ENCODE data around the gene EID2.

The EID2 gene, protein sequence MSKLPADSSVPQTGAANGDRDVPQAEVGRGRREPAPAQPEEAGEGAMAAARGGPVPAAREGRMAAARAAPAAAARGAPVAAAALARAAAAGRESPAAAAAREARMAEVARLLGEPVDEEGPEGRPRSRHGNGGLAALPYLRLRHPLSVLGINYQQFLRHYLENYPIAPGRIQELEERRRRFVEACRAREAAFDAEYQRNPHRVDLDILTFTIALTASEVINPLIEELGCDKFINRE
- 12.1 to 21.4 reads per million in 2 experiments for total RNA-seq

DNA sequence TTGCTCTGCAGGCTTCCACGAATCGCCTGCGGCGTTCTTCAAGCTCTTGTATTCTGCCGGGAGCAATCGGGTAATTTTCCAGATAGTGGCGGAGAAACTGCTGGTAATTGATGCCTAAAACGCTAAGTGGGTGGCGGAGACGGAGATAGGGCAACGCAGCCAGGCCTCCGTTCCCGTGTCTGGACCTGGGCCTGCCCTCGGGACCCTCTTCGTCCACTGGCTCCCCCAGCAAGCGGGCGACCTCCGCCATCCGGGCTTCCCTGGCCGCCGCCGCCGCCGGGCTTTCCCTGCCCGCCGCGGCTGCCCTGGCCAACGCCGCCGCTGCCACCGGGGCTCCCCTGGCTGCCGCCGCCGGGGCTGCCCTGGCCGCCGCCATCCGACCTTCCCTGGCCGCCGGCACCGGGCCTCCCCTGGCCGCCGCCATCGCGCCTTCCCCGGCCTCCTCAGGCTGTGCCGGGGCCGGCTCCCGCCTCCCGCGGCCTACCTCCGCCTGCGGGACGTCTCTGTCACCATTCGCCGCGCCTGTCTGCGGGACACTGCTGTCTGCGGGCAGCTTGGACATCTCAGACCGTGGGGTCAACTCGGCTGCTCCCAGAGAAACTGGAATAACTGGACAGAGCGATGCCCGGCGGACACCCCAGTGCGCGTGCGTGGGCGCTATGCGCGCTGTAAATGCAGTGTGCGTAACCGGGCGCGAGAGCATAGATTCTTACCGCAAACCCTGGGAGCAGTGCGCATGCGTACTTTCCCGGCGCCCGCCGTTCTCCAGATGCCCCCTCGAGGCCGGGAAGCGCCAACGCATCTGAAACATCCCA lies at the start of gene EID2:
Gene EID2, minus strand, starts transcription at position 644 of the 815 bp plus-strand sequence. Its CDS starts 82 bp downstream, at position 562.
- peak; percentile 91 for DNase-seq (ENCODE audit: low read depth)

DNA sequence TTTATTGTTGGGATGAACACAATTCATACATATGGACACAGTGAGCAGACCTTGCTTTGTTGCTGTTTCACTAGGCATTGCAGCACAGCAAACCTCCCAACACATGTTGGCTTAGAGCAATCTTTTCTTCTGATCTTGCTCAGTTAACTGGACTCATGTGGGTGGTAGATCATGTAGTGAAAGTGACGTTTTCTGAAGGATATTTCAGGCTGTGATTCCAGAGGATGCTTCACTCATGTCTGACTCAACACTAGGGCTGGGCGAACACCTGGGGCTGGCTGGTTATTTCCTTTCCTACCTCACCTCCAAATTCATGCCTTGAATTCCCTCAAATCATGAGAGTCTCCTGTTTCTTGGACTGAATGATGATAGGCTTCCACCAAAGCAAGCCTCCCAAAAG lies 48.1 kb upstream of the EID2 start:
- DNase-seq (ENCODE audit: low read depth) = no peak

DNA sequence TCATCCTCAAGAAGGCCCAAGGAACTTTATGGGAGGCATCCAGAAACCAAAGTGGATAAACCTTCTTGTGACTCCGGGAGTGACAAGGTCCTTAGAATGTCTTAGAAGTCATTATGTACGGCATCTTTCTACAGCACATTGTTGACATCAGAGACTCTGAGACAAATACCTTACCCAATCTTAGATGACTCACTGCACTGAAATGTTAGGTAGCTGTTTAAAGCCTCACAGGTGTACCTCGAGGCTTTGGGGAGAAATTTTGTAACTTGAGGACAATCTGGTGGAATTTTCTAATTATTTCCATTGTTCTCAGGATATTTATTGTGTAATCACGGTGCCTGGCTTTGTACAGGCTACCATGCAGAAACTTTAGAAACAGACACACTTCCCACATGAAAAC lies 47.5 kb upstream of the EID2 start:
- no peak for DNase-seq (ENCODE audit: low read depth)

DNA sequence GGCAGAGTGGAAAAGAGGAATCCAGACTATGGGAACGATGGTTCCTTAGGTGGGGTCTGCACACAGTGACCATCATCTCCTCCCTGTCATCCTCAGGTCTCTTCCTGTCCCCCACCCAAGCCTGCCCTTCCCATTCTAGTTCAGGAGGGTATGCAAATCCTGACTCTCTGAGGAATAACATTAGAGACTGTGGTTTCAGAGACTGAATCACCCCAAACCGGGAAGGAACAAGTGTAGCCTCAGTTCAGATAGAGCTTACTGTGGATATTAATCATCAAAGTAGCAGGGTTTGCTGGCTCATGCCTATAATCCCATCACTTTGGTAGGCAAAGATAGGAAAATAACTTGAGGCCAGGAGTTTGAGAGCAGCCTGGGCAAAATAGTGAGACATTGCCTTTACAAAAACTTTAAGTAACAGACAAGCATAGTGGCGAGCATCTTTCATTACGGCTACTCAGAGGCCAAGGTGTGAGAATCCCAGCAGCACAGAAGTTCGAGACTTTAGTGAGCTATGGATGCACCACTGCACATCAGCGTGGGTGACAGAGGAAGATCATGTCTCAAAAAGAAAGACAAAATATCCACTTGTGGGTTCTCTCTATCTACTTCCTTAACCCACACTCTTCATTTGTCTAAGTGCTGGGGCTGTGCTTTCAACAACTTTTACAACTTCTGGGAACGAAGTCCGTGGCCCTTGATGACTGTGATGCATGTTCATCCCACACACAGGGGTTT lies 43.1 kb upstream of the EID2 start:
- no peak for DNase-seq (ENCODE audit: low read depth)

DNA sequence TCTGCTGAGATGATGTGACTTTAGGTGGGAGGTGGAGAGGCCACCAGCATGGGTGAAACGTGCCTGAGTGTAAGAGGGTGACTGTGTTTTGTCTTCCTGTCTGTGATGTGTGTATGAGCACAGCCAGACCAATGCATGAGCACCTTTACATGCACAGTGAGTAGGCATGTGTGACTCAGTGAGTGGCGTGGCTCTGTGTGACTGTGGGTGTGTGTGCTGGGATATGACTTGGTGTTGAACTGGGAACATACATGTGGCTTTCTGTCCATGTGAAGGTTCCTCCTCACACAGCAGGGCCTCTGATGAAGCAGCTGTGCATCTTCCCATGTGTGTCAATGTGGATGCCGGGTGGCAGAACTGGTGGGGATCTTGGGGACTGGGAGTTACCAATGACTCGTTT lies 42.5 kb upstream of the EID2 start:
- DNase-seq (ENCODE audit: low read depth) = no peak

DNA sequence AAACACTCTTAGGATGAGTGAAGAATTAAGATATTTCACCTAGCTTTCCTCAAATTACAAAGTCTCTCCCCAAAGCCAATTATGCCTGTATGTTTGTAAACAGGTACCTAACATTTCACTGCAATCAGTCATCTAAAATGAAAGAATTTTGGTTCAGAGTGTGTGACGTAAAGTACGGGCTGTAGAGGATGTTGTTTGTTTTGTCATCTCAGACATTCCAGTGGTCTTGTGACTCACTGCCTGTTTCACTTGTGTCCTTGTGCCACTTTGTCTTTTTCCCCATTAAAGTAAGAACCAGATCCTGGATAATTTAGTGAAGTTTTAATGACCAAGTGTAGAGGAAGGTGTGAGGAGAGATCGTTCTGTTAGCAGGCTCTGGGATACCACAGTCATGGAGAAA lies 28.6 kb upstream of the EID2 start:
- no peak for DNase-seq (ENCODE audit: low read depth)

DNA sequence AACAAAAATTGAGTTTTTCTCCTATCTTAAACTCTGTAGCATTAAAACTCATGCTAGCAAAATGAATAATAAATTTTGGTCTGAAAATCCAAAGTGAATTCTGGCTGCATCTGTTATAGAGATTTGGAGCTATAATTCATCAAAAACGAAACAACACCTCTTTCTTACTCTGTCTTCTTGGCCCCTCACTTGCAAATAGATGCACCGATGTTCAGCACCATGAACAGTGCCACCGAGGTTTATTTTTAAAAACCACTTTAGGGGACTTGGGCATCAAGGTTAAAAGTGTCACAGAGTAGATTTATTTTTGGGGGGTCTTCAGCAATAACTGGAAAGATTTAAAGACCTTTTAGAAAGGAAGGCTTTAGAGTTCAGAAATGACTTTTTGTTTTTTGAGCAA lies 26.1 kb upstream of the EID2 start:
- DNase-seq (ENCODE audit: low read depth) = no peak

DNA sequence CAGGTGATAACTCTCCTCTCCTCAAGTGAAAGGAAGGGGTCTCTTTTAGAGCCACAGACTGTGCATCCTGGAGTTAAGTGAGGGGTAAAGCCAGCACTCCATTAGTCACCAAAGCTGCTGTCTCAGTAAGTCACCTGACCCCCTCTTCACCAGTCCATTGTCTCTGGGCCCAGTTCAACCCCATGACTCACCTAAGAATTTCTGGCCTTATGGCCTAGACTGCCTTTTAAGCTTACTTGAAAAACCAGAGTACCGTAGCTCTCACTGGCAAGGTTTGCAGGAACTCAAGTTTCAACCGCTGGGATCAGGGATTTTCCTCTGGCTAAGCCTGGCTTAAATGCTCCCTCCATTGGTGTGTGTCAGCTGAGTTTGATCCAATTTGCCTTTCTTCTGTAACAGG lies 23.4 kb upstream of the EID2 start:
- no peak for DNase-seq (ENCODE audit: low read depth)

DNA sequence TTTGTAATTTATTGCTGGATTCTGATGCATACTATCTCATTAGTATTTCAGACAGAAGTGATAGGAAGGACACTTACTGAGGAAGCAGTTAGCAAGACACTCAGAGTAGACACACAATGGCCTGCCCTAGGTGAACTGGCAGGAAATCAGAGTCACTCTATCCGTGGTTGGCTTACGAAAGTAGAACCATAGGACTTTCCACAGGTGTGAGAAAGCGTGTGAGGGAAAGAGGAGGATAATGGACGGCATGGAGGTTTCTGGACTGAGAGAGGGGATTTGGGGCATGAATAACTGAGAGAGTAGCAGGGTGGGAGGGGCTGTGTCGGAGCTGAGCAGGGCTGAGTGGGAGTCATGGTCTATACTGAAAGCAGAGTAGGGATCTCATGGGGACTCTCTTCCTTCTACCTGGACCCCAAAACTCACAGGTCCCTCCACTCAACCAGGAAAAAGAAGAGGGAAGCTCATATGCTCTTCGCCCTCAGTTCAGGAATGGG lies 18.7 kb upstream of the EID2 start:
- no peak for DNase-seq (ENCODE audit: low read depth)

DNA sequence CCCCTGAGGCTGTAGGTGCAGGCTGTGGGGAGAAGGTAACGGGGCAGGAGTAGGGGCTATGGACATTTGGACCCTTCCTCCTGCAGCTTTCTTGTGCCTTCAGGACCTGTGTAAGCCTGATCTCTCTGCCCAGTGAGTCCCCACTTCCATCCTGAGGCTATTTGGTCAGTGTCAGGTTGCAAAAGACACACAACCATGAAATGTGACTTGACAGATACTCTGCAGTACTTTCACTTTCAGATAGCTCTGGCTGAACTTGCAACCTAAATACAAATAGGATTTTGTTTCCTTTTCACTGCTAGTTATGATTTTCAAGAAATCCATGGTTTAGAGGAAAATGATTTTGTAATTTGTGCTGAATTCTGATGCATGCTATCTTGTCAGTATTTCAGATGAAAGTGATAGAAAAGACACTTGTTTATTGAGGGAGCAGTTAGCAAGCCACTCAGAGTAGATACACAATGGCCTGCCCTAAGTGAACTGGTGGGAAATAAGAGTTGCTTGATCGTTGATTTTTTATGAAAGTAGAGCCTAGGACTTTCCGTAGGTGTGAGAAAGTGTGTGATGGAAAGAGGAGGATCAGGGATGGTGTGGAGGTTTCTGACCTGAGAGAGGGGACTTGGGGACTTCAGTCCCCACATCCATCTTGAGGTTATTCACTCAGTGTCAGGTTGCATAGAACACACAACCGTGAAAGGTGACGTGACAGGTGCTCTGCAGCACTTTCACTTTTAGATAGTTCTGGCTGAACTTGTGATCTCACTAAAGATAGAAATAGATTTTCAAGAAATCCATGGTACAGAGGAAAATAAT lies 18.1 kb upstream of the EID2 start:
- DNase-seq (ENCODE audit: low read depth) = no peak

DNA sequence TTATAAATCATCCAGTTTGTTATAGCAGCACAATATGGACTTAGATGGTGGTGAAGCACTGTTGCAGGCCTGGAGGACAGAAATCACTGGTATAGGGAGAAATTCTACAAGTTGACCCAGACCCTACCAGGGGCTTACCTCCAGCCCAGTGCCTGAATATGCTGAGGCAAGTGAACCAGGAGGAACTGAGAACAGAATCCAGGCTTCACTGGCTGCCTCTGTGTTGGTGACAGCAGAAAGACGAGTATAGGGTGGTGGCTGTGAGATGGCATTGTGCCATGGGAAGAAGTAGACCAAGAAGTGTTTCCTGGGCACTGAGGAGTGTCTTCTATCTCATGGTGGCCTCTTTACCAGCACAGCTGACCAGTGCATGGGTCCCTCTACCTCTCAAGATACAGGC lies 15.9 kb upstream of the EID2 start:
- no peak for DNase-seq (ENCODE audit: low read depth)

DNA sequence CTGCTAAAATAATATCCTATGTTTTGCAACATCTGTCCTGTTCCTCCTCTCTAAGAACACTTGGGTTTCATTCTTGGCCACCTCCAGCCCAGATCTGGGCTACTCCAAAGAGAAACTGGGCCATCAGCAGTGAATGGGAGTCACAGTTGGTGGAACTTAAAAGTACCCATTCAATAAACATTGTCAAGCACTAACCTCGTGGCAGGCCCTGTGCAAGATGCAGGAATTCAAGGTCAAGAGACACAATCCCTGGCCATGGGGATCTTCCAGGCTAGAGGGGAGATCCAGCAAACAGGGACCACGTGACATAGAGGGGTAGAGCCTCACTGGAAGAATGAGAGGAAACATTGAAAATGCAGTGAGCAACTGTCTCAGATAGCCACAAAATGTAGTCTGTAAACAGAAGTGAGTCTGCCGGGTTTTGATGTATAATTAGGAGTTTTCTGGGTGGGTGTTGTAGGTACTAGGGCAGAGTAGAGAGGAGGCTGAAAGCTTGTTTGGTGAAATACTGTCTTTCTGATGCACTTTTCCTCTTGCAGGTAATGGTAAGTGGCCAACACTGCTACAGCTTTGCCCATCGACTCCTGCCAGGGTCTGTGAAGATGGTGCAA lies 14.8 kb upstream of the EID2 start:
- DNase-seq (ENCODE audit: low read depth) = no peak

DNA sequence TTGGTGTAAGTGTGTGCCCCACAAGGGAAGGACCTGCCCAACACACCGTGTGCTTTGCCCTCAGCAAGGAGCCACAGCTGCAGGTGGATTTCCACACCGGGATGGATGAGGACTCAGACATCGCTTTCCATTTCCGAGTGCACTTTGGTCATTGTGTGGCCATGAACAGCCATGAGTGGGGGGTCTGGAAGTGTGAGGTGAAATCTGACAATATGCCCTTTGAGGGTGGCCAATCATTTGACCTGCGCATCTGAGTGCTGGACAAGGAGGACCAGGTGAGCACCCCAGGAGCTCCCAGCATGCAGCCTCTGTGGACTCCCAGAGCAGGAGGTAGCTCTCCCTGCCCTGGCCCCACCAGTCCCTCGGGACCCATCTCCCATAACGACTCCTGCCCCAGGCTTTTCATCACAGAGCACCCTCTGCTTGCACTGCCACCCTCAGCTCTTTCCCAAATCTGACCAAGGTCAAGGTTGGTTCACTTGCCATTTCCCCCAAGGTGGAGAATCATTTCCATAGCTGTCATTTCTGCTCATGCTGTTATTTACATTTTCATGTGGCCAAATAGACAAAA lies 13.2 kb upstream of the EID2 start:
- DNase-seq (ENCODE audit: low read depth) = no peak

DNA sequence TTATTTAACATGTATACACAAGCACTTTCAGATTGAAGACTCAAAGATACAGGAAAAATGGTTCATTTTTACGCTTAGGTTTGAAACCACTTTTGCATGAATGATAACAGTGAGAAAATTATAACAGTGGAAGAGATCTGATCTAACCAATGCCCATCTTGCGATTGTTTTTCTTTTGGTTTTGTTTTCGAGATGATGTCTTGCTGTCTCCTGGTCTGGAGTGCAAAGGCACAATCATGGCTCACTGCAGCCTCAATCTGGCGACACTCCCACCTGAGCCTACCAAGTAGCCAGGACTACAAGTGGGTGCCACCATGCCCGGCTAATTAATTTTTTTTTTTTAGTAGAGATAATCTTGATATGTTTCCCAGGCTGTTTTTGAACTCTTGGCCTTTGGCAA lies 10.2 kb upstream of the EID2 start:
- DNase-seq (ENCODE audit: low read depth) = no peak

DNA sequence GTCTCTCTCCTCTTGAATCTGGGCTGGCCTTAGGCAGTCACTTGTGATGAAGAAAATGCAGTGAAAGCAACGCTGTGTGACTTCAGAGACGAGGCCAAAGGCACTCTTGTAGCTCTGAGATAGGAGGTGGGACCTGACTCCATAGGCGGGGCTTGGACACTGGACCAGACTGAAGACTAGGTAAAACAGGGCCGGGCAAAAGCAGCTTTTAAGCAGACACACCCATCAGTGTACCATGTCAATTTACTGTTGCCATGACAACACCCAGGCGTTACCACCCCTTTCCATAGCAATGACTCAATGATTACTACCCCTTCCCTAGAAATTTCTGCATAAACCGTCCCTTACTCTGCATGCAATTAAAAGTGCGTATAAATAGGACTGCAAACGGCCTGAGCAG lies 6.6 kb upstream of the EID2 start:
- no peak for DNase-seq (ENCODE audit: low read depth)

DNA sequence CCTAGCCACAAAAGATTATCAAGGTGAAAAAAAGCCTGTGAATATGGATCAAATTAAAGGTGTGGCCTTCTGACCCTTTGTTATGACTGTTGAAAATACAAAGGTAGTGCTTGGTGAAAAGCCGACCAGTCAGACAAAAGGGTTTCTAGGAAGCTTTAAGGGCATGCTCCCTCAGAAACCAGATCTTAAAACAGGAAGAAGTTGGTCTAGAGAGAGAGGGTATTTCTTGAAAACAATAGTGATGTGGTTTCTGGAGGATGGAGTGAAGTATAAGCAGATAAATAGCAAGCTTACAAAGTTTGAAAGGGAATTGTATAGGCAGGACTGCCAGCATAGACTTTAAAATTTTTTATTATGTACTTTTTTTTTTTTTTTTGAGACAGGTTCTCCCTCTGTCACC lies 5.0 kb upstream of the EID2 start:
- no peak for DNase-seq (ENCODE audit: low read depth)

DNA sequence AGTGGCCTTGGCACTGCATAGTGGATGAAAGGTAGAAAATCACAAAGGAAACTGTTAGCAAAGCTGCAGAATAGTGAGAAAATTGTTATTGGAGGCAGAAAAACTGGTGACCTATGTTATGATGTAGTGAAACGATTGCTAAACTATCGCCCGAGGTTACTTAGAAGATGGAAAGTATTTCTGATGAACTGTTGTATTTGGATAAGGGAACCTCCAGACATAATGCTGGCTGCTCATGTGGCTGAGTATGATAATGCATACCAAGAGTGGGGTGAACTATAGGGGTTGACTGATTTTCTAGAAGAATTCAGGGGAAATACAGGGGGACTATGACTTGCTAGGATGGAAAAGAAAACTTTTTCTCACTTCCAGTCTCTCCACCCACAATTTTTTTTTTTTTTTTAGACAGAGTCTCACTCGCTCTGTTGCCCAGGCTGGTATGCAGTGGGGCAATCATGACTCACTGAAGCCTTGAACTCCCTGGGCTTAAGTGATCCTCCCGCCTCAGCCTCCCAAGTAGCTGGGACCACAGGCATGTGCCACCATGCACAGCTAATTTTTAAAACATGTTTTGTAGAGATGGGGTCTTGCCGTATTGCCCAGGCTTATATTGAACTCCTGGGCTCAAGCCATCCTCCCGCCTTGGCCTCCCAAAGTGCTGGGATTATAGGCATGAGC lies 4.4 kb upstream of the EID2 start:
- DNase-seq (ENCODE audit: low read depth) = no peak

DNA sequence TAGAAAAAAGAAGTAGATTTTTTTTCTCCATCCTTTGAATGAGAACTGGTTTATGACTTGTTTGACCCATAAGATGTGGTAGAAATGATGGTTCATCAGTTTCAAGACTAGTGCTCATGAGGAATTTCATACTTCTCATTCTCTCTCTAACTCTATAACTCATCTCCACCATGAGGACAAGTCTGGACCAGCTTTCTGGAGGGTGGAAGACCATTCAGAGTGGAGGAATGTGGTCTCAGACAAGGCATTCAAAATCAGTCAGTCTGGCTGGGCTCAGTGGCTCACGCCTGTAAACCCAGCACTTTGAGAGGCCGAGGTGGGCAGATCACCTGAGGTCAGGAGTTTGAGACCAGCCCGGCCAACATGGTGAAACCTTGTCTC lies 3.5 kb upstream of the EID2 start:
- DNase-seq (ENCODE audit: low read depth) = no peak

DNA sequence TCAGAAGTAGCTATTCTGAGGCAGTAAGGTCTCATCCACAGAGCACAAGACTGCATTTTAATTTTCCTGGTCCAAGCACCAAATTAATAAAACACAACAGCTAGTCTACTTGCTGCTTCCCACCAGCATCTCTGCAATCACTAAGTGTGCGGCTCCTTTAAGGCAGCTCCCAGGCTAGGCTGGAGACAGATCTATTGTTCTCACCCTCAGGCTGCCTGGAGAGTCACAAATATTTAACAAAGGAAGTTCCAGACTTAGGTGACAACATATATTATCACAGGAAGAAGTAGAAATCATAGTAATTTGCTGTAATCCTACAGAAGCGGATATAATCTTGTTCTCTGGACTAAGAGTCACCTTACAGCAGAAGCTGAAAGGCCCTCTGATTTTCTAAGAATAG lies 2.2 kb upstream of the EID2 start:
- DNase-seq (ENCODE audit: low read depth) = no peak

DNA sequence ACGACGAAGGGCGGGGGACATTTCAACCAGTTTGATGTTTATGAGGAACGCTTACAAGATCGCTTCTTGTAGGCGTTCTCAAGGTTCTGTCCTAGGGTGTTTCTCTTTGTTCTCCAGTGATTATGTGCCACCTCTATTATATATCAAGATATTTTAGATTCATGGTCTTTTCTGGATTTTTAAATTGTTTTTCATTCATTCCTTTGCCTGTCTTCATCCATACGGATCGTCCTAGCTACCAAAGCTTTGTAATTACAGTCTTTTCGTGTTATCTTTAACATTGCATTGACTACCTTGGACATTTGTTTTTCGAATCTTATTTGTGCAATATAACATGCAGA lies 342 bp upstream of the EID2 start:
- no peak for DNase-seq (ENCODE audit: low read depth)

DNA sequence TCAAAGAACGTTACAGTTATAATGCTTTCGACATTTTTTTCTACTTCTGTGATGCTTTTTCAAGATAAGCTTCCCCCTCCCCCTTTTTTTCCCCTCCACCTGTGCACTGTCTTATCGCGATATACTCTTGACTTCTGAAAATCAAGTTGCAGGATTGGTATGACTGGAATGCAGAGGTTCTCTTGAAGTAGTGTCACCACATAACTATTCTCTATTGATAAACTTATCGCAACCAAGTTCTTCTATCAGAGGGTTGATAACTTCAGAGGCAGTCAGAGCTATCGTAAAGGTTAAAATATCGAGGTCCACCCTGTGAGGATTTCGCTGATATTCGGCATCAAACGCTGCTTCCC lies 820 bp downstream of the EID2 start:
- no peak for DNase-seq (ENCODE audit: low read depth)

Measured in T follicular helper cell (primary cell).